ENCODE data around the gene WSB1. TPM values are rescaled to one million over a fixed set of nuclear protein-coding genes. Genes with fewer than 3 reads are reported as not detected.

Gene WSB1
- total RNA-seq, 1 donor from 2014 or later = 256 TPM

DNA sequence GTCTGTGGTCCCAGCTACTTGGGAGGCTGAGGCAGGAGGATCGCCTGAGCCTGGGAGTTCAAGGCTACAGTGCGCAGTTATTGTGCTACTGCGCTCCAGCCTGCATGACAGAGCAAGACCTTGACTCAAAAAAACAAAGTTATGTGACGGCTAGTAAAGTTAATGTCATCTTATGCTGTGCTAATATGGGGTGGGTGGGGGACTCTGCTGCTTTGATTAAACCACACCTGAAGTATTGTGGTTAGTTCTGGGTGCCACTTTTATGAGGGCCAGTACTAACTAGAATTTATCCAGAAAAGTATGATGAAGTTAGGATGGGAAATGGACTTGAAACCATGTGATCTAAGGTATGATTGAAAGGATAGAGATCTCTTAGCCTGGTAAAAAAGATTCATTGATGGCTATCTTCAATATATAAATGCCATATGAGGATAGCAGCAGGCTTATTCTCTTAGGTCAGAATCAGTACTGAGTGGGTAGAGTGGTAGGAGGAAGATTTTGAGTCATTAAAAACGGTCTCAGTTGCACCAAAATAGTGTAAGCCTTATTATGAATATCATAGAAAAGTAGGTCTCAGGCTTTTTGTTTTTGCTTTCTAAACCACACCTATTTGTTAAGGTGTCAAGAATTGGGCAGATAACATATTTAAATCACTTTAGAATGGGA lies 5.6 kb downstream of the WSB1 start:
- no peak overlapping the region for H3K4me3 ChIP-seq (ENCODE audit: low read depth, low read length)
- no peaks in the 10 kb centered on the region for H3K27me3 ChIP-seq (ENCODE audit: control insufficient read depth, insufficient read depth, low read length)
- DNase-seq (ENCODE audit: low read depth) = no peak
- peaks cover 5% of the 10 kb centered on the region for H3K36me3 ChIP-seq (ENCODE audit: control insufficient read depth, insufficient read depth, low read length)
- no peak for FAIRE-seq
- TF ChIP-seq, protein P1, sequence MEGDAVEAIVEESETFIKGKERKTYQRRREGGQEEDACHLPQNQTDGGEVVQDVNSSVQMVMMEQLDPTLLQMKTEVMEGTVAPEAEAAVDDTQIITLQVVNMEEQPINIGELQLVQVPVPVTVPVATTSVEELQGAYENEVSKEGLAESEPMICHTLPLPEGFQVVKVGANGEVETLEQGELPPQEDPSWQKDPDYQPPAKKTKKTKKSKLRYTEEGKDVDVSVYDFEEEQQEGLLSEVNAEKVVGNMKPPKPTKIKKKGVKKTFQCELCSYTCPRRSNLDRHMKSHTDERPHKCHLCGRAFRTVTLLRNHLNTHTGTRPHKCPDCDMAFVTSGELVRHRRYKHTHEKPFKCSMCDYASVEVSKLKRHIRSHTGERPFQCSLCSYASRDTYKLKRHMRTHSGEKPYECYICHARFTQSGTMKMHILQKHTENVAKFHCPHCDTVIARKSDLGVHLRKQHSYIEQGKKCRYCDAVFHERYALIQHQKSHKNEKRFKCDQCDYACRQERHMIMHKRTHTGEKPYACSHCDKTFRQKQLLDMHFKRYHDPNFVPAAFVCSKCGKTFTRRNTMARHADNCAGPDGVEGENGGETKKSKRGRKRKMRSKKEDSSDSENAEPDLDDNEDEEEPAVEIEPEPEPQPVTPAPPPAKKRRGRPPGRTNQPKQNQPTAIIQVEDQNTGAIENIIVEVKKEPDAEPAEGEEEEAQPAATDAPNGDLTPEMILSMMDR (IDR thresholded peaks at IDR 0.05; ENCODE audit: insufficient read depth, low read length, severe bottlenecking) = no peak

DNA sequence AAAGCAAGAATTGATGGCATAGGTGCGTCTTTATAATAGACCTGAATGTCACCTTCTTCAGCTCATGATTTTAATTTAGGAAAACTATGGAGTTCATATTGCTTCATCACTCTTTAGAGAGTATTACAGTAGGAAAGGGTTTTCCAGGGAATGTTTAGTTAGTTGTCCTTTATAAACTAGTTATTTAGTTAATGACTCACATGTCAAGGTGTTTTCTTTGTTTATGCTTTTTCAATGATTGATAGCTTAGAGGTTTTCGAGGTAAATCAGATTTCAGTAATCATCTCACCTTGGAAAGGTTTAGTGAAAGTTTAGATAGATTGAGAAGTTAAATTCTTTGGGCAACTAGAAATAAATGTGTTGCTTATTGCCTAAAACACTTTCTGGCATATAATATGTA lies 9.8 kb downstream of the WSB1 start:
- FAIRE-seq (no peak), DNase-seq (ENCODE audit: low read depth) (no peak)
- no peak overlapping the region for H3K4me3 ChIP-seq (ENCODE audit: low read depth, low read length)
- H3K27me3 ChIP-seq (ENCODE audit: control insufficient read depth, insufficient read depth, low read length) = no peaks in the 10 kb centered on the region
- TF ChIP-seq, protein P1 (IDR thresholded peaks at IDR 0.05; ENCODE audit: insufficient read depth, low read length, severe bottlenecking) = no peak
- peaks cover 10% of the 10 kb centered on the region for H3K36me3 ChIP-seq (ENCODE audit: control insufficient read depth, insufficient read depth, low read length)

GRCh38 chr17:27306276-27306835 lies 12.4 kb downstream of the WSB1 start:
- H3K4me3 ChIP-seq (ENCODE audit: low read depth, low read length) = no peak overlapping the region
- FAIRE-seq (no peak), DNase-seq (ENCODE audit: low read depth) (no peak)
- H3K36me3 ChIP-seq (ENCODE audit: control insufficient read depth, insufficient read depth, low read length) = peaks cover 17% of the 10 kb centered on the region
- H3K27me3 ChIP-seq (ENCODE audit: control insufficient read depth, insufficient read depth, low read length) = no peaks in the 10 kb centered on the region
- TF ChIP-seq, protein P1 (IDR thresholded peaks at IDR 0.05; ENCODE audit: insufficient read depth, low read length, severe bottlenecking) = no peak

DNA sequence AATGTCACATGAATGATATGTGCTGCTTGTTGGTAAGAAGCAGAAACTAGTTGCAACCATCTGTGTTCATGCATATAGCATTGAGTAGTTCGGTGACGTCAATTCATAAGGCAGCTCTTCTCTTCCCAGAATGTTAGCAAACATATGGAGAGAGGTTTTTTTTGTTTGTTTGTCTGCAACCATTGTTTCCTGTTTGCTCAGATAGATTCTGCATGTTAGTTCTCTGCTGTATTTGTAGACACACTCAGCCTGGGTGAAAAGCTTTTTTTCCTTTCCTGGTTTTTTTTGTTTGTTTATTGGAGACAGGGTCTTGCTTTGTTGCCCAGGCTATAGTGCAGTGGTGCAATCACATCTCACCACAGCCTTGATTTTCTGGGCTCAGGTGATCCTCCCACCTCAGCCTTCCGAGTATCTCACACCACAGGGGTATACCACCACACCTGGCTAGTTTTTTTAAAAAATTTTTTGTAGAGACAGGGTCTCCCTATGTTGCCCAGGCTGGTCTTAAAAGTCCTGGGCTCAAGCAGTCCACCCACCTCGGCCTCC lies 16.7 kb downstream of the WSB1 start:
- no peak for DNase-seq (ENCODE audit: low read depth)
- H3K27me3 ChIP-seq (ENCODE audit: control insufficient read depth, insufficient read depth, low read length) = no peaks in the 10 kb centered on the region
- no peak for FAIRE-seq
- H3K4me3 ChIP-seq (ENCODE audit: low read depth, low read length) = no peak overlapping the region
- TF ChIP-seq, protein P1 (IDR thresholded peaks at IDR 0.05; ENCODE audit: insufficient read depth, low read length, severe bottlenecking) = no peak
- peaks cover 25% of the 10 kb centered on the region for H3K36me3 ChIP-seq (ENCODE audit: control insufficient read depth, insufficient read depth, low read length)

- TF ChIP-seq, protein P1 (IDR thresholded peaks at IDR 0.05; ENCODE audit: insufficient read depth, low read length, severe bottlenecking) = no peak
- Histone ChIP-seq H3K27me3 (ENCODE audit: control insufficient read depth, insufficient read depth, low read length) (no peaks in the 10 kb centered on the region), H3K4me3 (ENCODE audit: low read depth, low read length) (no peak overlapping the region)
Measured at GRCh38 chr17:27313301-27313700, 19.4 kb downstream of the WSB1 start.

More at GRCh38 chr17:27313301-27313700, 19.4 kb downstream of the WSB1 start:
- FAIRE-seq (no peak), DNase-seq (ENCODE audit: low read depth) (no peak)
- H3K36me3 ChIP-seq (ENCODE audit: control insufficient read depth, insufficient read depth, low read length) = peaks cover 23% of the 10 kb centered on the region

Measured in bronchial epithelial cell (primary cell).